Spleen (tissue), 11 donors: ENCODE results near the gene RIPK4. TPM values are rescaled to one million over a fixed set of nuclear protein-coding genes. Genes with fewer than 3 reads are reported as not detected.

Experiments
- DNase-seq: peaks from one replicate; pipeline ENCODE4 v3.0.0-alpha.2; 2020
- H3K27ac ChIP-seq, 8 donors: fragments of 200-600 bp; sonication (generic) in 7 of 8; 1 replicate in 4 of 8; 2 replicates in 4 of 8; pipeline versions ENCODE4 v1.5.0 to v1.8.0; 2016 to 2021; ENCODE audit warnings: inconsistent platforms in 4 of 8, mild to moderate bottlenecking in 4 of 8, moderate library complexity in 1 of 8
- H3K27me3 ChIP-seq, 7 donors: fragments of 200-600 bp; sonication (generic) in 6 of 7; replicated peaks in 1 of 7; 1 replicate in 4 of 7; 2 replicates in 3 of 7; pipeline versions ENCODE4 v1.5.0 to v1.8.0; 2016 to 2021; ENCODE audit warnings: inconsistent platforms in 3 of 7, mild to moderate bottlenecking in 1 of 7
- H3K36me3 ChIP-seq, 6 donors: fragments of 200-600 bp; sonication (generic) in 5 of 6; 1 replicate in 4 of 6; 2 replicates in 2 of 6; pipeline versions ENCODE4 v1.5.0 to v1.8.0; 2016 to 2021; ENCODE audit warnings: inconsistent platforms in 2 of 6
- H3K4me1 ChIP-seq, 6 donors: fragments of 200-600 bp; sonication (generic) in 5 of 6; 1 replicate in 3 of 6; 2 replicates in 3 of 6; pipeline versions ENCODE4 v1.5.0 to v1.8.0; 2016 to 2021; ENCODE audit warnings: inconsistent platforms in 3 of 6
- H3K4me3 ChIP-seq, 8 donors: fragments of 200-600 bp; sonication (generic) in 7 of 8; 1 replicate in 4 of 8; 2 replicates in 4 of 8; pipeline versions ENCODE4 v1.5.0 to v1.8.0; 2016 to 2021; ENCODE audit warnings: inconsistent platforms in 4 of 8, mild to moderate bottlenecking in 4 of 8, moderate library complexity in 2 of 8
- H3K9me3 ChIP-seq, 8 donors: fragments of 200-600 bp; sonication (generic) in 7 of 8; 1 replicate in 4 of 8; 2 replicates in 4 of 8; pipeline versions ENCODE4 v1.5.0 to v1.8.0; 2016 to 2021; ENCODE audit warnings: inconsistent platforms in 4 of 8
- POLR2A ChIP-seq, 3 donors: fragments of 450-650 bp; IDR thresholded peaks; one replicate each; pipeline ENCODE4 v1.5.1; 2017; ENCODE audit warnings: antibody characterized with exemption in 3 of 3, mild to moderate bottlenecking in 1 of 3
- POLR2AphosphoS5 ChIP-seq, 3 donors: sonication (generic); formaldehyde crosslinking; IDR thresholded peaks; one replicate each; pipeline ENCODE4 v1.5.1; 2017; ENCODE audit warnings: antibody characterized with exemption in 3 of 3
- WGBS, 5 donors: extraction: QIAGEN DNeasy Blood & Tissue Kit in 3 of 5; methylation state at CpG; one replicate each; pipeline versions ENCODE4 v1.1.5 to v1.1.7; 2013 to 2018; 5-methylcytosine and 5-hydroxymethylcytosine counted together
- intact Hi-C: fragments of 100-400 bp; cut with DNase I; formaldehyde crosslinking; loops from one replicate; pipeline ENCODE4 v1.15.0; 2023; ENCODE audit warnings: low total_unique reads
- polyA plus RNA-seq, 3 donors: library from polyadenylated mRNA; stranded (reverse); fragments of 200-250 nt; gene quantifications; one replicate each; pipeline ENCODE4 v1.2.1, GENCODE V29; 2013
- total RNA-seq, 7 donors: library from RNA; depleted of rRNA in 3 of 7; stranded (reverse); fragments of >200 nt in 3 of 7; fragmentation: NEBNext Ultra II Directional in 4 of 7; extraction: Animal tissue kit (Norgen Biotek cat#: 25700) in 4 of 7; gene quantifications; one replicate each; pipeline versions ENCODE4 v1.1.0 to v1.2.1, GENCODE V29; 2016 to 2021
- TF ChIP-seq, protein P1 (sequence below), 11 experiments: fragments of 200-600 bp in 7 of 11; fragments of 450-650 bp in 4 of 11; sonication (generic) in 4 of 11; IDR thresholded peaks in 8 of 11; conservative IDR thresholded peaks in 3 of 11; 1 replicate in 7 of 11; 2 replicates in 4 of 11; pipeline versions ENCODE4 v1.4.0 to v1.8.0; 2016 to 2021; ENCODE audit warnings: antibody characterized with exemption in 11 of 11, inconsistent platforms in 4 of 11, mild to moderate bottlenecking in 1 of 11
- donor health status: healthy with polysubstance abuse.
- donor health status: DM: no; HTN: no; CAD: no; lungs with moderate emphysema.
- donor health status: DM: no; HTN: no; CAD: no.
- donor health status: Bipolar disorder and iron deficiency.
- donor health status: healthy.
- donor health status: DM: no; HTN: no; CAD: no.
- donor health status: DM: yes; HTN: yes; CAD: no.

RIPK4 gene
- total and polyA plus RNA-seq, 10 donors: 0.02 to 0.06 (median 0.06) TPM; not detected in 7

DNA sequence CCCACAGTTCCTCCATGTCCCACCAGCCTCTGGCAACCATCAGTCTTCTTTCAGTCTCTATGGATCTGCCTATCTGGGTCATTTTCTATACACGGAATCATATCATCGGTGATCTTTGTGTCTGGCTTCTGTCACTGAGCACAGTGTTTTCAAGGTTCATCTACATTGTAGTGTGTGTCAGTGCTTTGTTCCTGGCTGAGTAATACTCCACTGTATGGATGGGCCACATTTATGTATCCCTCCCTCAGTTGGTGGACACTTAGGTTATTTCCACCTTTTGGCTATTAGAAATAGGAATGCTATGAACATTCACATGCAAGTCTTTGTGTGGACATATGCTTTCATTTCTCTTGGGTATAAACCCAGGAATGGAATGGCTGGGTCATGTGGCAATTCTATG lies 46.6 kb downstream of the RIPK4 start:
- peaks cover 0 to under 1% (median under 1%) of the 10 kb centered on the region in 6 donors for H3K4me1 ChIP-seq
- no peaks in the 10 kb centered on the region for H3K9me3 ChIP-seq
- 62 to 96% (median 91%) methylated on average over 2 of the region's 2 CpGs for WGBS, 5 donors
- no peak overlapping the region for H3K4me3 ChIP-seq
- TF ChIP-seq POLR2AphosphoS5 (IDR thresholded peaks at IDR 0.05): no peak
- TF ChIP-seq, protein P1, sequence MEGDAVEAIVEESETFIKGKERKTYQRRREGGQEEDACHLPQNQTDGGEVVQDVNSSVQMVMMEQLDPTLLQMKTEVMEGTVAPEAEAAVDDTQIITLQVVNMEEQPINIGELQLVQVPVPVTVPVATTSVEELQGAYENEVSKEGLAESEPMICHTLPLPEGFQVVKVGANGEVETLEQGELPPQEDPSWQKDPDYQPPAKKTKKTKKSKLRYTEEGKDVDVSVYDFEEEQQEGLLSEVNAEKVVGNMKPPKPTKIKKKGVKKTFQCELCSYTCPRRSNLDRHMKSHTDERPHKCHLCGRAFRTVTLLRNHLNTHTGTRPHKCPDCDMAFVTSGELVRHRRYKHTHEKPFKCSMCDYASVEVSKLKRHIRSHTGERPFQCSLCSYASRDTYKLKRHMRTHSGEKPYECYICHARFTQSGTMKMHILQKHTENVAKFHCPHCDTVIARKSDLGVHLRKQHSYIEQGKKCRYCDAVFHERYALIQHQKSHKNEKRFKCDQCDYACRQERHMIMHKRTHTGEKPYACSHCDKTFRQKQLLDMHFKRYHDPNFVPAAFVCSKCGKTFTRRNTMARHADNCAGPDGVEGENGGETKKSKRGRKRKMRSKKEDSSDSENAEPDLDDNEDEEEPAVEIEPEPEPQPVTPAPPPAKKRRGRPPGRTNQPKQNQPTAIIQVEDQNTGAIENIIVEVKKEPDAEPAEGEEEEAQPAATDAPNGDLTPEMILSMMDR (IDR thresholded peaks at IDR 0.05 in 8 of 11, conservative IDR thresholded peaks at IDR 0.05 in 3 of 11): no peak
- TF ChIP-seq POLR2A (IDR thresholded peaks at IDR 0.05): no peak
- intact Hi-C loops: no loop called here
- no peak overlapping the region for H3K27ac ChIP-seq
- H3K27me3 ChIP-seq: peaks cover 0 to 69% (median 11%) of the 10 kb centered on the region in 7 donors
- H3K36me3 ChIP-seq: no peaks in the 10 kb centered on the region
- DNase-seq: no peak

DNA sequence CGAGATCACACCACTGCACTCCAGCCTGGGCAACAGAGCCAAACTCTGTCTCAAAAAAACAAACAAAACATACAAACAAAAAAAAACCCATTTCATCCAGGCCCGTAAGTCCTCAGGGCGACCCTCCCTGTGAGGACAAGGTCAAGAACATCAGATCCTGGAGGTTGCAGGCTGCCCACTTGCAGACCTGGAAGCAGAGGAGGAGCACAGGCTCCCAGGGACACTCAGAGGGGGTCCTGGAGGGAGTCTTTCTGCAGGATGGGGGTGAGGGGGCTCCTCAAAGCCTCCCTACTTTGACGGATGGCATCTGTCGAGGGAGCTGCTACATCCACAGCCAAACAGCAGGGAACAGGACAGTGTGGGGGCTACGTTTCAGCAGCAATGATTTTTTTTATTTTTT lies 47.2 kb downstream of the RIPK4 start:
- no peaks in the 10 kb centered on the region for H3K4me1 ChIP-seq
- WGBS, 5 donors: 72 to 83% (median 77%) methylated on average over 6 of the region's 6 CpGs
- no peak for DNase-seq
- H3K27me3 ChIP-seq: peaks cover 0 to 69% (median 9%) of the 10 kb centered on the region in 7 donors
- H3K9me3 ChIP-seq: no peaks in the 10 kb centered on the region
- H3K4me3 ChIP-seq: no peak overlapping the region
- no peak overlapping the region for H3K27ac ChIP-seq
- TF ChIP-seq POLR2A (IDR thresholded peaks at IDR 0.05) (no peak), POLR2AphosphoS5 (IDR thresholded peaks at IDR 0.05) (no peak)
- TF ChIP-seq, protein P1 (IDR thresholded peaks at IDR 0.05 in 8 of 11, conservative IDR thresholded peaks at IDR 0.05 in 3 of 11): no peak
- no peaks in the 10 kb centered on the region for H3K36me3 ChIP-seq
- intact Hi-C loops: no loop called here

DNA sequence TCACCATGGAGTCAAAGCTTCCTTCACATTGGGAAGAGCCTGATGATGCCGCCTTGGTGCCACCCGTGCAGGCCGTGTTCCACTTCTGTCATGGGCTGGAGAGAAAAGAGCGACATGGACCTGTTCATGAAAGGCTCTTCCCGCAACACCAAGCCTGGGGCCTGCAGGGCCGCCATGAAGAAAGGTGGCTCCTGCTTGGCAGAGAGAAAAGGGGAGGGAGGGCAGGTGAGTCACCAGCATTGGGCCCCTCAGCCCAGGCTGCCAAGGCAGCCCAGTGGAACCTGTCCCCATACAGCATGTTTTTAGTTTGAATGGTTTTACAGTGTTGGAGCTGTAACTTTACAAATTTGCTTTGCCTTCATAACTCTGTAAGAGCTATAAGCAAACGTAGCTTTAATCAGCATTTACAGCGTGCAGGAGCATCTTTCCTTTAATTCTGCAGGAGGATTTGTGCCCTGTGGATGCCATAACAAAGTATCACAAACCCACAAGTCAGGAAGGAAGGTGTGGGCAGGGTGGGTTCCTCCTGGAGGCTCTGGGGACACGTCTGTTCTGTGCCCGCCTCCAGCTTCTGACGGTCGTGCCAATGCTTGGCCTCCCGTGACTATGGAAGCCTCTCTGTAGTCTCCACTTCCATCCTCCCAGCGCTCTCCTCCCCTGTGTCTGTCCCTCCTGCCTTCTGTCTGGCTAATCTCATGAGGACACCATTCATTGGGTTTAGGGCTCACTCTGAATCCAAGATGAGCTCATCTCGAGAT lies 49.1 kb downstream of the RIPK4 start:
- H3K27ac ChIP-seq: no peak overlapping the region
- peaks cover 0 to 69% (median 15%) of the 10 kb centered on the region in 7 donors for H3K27me3 ChIP-seq
- WGBS, 5 donors: 53 to 64% (median 54%) methylated on average over 15 of the region's 15 CpGs
- no peak for DNase-seq
- TF ChIP-seq POLR2A (IDR thresholded peaks at IDR 0.05) (no peak), POLR2AphosphoS5 (IDR thresholded peaks at IDR 0.05) (no peak)
- TF ChIP-seq, protein P1 (IDR thresholded peaks at IDR 0.05 in 8 of 11, conservative IDR thresholded peaks at IDR 0.05 in 3 of 11): no peak
- H3K9me3 ChIP-seq: no peaks in the 10 kb centered on the region
- H3K36me3 ChIP-seq: no peaks in the 10 kb centered on the region
- H3K4me3 ChIP-seq: no peak overlapping the region
- intact Hi-C loops: no loop called here
- H3K4me1 ChIP-seq: peaks cover 0 to under 1% (median 0%) of the 10 kb centered on the region in 6 donors

DNA sequence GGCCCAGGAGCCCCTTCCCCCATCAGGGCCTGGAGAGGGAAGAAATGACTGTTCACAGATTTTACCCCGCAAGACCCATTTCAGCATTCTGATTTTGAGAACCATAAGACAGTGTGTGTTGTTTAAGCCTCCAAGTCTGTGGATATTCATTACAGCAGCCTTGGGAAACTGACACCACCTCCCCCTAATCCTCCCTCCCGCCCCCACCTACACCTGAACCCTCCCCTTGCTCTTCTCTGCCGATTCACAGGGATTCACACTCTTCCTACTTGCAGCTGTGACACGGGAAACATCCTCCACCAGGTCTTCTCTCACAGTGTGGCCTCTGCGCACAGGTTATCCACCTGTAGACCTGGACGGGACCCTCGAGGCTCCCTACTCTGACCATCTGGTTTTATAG lies 50.1 kb downstream of the RIPK4 start:
- 70 to 80% (median 74%) methylated on average over 7 of the region's 7 CpGs for WGBS, 5 donors
- Histone ChIP-seq H3K4me1 (peaks cover 0 to 9% (median 0%) of the 10 kb centered on the region in 6 donors), H3K36me3 (no peaks in the 10 kb centered on the region), H3K27ac (no peak overlapping the region), H3K4me3 (no peak overlapping the region), H3K27me3 (peaks cover 0 to 69% (median 23%) of the 10 kb centered on the region in 7 donors), H3K9me3 (no peaks in the 10 kb centered on the region)
- intact Hi-C loops: no loop called here
- no peak for DNase-seq
- no peak for TF ChIP-seq POLR2A (IDR thresholded peaks at IDR 0.05)
- TF ChIP-seq POLR2AphosphoS5 (IDR thresholded peaks at IDR 0.05): no peak
- TF ChIP-seq, protein P1 (IDR thresholded peaks at IDR 0.05 in 8 of 11, conservative IDR thresholded peaks at IDR 0.05 in 3 of 11): no peak
